Activated CD4-positive, CD25-positive, alpha-beta regulatory T cell treated with anti-CD3 and anti-CD28 coated beads, Interleukin-2, amount 50 U/mL, for 72 hours (primary cell): ENCODE data around the gene VPS16.
"Not testable (repeated sequence)": the region's sequence is repeated elsewhere in the genome, so short reads cannot be mapped to it uniquely, and the experiment has no call there.

Source experiments
- DNase-seq: peaks from one replicate; pipeline ENCODE4 v3.0.0; 2021

Gene VPS16

DNA sequence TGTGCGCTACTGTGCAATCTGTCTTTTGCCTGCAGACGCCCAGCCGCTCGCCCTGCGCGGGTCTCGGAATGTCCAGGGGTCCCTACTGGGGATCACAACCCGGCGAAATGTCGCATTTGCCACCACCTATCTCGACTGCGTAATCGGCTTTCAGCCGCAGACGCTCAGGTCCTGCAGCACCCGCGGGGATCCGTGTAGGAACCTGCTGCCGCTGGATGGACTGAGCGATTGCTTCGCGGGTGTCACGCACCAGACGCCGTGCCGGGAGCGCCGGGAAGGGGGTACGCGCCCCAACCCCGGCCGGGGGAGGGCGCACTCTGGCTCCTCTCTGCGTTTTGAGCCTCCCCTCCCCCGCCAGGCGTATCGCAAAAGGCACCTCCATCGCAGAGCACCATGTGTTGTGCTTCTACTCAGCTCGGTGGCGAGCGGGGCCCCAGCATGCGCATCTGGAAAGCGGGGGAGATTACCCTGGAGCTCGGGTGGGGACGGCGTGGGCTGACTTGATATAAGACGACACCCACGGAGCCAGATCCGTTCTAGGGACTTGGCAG, 32.0 kb downstream of the VPS16 start:
- peak; percentile 75 for DNase-seq

DNA sequence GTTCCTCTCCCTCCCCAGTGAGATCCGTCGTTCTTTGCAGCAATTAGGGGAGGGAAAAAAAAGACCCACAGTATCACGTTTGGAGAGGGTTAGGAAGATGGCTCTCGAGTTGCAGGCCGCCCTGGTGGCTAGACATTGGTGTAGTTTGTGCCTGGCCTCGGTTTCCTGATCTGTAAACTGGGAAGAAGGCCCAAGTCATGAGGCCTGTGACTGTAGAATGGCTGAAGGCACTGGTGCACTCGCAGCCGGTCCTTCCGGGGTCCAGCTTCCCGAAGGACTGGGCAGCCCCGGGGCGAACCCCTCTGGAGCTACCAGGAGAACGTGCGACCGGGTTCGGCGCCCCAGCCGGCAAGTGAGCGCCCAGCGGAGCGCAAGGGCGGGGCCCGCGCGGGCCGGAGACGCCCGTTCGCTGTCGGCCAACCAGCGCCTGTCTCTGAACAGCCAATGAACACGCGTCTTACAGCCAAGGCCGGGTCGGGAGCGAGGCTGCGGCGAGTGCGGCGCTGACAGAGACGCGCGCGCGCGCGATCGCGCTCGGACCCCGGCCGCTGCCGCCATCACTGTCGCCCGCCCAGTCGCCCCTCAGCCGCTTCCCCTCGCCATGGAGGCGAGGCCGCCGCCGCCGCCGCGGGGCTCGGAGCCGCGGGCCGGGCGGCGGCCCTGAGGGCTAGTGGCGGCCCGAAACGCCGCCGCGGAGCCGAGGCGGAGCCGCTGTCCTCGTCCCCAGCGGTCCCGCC, 32.6 kb downstream of the VPS16 start, which contains the start of gene PTPRA:
Gene PTPRA (plus strand): TSS at position 472 of the 737 bp plus-strand sequence. CDS start 90,797 bp downstream, outside the sequence.
- DNase-seq: peak; percentile 92

DNA sequence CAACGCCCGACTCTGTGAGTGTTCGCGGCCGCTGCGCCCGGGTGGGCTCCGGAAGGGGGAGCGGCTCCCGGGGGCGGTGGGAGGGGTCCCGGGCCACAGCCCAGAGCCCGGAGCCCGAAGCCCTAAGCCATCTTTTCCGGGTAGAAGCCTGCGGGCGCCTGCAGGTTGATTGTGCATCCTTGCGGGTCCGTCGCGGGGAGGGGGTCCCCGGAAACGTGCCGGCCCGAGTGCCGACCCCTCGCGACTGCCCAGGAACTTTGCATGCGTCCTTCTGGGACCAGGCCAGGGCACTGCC, 33.1 kb downstream of the VPS16 start:
- DNase-seq: no peak

DNA sequence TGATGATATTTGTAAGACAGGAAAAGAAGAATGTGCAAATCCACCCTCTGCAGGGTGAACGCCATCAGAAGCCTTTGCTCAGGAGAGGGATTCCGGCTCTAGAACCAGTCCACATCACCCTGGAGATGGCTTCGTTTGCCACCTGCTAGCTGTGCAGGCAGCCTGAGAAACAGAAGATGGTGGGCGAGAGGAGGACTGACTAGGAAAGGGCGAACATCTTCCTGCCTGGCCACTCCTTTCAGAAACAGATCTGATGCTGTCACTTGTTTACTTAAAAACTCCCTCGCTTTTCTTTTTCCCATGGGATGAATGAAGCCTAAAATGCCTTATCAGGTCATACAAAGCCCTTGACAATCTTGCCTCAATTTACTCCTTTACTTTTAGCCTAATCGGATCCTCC, 33.9 kb downstream of the VPS16 start:
- DNase-seq: no peak

DNA sequence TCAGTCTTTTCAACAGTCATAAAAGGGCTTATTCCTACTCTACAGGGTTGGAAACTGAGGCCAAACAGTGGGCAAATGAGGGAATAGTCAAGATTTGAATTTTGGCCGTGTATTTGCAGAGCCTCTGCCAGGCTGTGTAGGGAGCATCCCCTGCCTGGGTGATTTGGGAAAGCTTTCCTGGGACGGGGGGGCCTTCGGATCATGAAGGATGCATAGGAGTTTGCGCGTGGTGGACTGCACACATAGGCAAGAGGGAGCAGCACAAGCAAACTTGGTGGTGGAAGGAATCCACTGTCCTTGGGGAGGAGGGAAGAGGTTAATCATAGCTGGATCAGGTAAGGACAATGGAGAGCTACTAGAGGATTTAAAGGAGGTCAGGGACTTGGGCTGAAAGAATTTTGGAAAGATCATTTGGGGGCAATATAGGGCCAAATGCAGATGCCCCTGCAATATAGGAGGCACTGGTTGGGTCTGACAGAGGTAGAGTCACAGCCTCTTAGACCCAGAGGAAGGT, 35.2 kb downstream of the VPS16 start:
- DNase-seq: no peak

- DNase-seq: no peak
Measured at GRCh38 chr20:2878515-2878914, 38.0 kb downstream of the VPS16 start.

DNA sequence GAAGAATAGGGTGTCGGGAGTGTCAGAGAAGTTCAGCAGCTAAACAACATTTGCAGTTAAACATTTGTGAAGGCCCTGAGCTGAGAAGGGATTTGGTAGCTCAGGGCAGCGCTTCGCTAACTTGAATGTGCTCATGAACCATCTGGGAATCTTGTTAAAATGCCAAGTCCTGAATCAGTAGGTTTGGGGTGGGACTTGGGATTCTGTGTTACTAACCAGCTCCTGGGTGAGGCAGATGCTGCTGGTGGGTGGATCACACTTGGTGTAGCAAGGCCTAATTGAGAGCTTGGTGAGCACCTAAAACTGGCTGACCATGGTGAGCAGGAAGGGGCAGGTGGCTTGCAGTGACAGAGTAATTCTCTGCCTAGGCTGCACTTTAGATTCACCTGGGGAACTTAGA, 38.6 kb downstream of the VPS16 start:
- DNase-seq: no peak

DNA sequence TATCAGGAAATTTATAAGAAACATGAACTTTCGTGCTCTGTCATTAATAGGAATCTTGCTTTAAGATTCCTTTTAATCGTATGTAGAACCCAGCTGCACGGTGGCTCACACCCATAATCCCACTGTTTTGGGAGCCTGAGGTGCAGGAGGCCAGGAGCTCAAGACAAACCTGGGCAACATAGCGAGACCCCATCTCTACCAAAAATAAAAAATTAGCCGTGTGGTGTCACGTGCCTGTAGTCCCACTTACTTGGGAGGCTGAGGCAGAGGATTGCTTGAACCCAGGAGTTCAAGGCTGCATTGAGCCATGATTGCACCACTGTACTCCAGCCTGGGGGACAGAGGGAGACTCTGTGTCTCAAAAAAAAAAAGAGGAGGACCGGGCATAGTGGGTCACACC, 40.1 kb downstream of the VPS16 start:
- no peak for DNase-seq

- DNase-seq: no peak
Measured at GRCh38 chr20:2883726-2884637, 43.4 kb downstream of the VPS16 start.

DNA sequence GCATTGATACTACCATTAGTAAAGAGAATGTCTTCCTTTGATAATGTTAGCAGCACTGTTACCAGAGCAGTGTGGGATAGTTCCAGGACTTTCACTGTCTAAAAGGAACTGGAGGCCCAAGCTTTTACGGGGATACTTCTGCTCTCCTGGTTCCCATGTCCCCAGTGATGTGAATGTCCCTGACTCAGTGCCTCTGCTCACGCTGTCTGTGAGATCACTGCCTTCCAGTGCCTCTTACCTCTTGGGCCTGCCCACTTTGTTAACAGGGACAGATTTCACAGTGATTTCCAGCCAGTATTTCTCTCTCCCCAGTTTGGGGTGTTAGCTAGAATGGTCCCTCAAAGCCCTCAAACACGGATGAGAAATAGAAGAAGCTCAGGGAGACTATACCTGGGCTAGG, 47.2 kb downstream of the VPS16 start:
- DNase-seq: no peak

DNA sequence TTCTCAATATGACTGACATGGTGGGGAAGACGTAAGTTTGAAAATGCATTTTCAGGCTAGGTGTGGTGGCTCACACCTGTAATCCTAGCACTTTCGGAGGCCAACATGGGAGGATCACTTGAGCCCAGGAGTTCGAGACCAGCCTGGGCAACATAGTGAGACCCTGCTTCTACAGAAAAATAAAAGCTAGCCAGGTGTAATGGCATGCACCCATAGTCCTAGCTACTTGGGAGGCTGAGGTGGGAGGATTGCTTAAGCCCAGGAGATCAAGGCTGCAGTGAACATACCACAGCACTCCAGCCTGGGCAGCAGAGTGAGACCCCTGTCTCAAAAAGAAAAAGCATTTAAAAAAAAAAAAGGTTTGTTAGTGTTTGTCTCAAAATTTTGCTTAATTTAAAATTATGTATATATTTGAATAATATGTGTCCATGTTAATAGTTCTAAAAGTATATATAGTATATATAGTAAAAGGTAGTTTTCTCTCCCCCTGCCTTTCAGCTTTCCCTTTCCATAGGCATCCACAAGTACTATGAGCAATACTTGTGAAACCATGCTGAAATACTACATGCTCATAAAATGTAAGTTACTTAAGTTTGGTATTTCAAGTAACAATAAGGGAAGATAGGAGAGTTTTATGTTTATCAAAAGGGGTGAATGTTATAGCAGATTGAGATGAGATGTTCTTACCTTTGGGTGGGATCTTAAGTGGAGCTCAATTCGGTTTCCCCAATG, 47.8 kb downstream of the VPS16 start:
- DNase-seq: no peak

DNA sequence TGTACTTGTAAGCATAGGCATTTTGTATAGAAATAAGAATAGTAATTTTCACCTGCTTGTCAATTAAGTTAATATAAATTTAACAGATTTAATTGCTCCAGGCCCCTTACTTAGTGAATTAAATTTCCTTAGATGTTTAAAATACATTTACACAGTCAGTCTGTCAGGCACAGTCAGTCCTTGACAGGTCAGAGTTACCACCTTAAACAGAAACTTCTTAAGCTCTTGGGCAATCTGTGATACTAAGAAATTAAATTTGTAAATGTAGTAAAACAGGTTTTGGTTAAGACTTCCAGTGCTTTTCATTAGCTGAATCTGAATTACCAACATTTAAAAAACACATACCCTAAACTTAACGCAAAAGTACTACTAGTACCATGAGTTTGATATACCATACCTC, 48.7 kb downstream of the VPS16 start:
- DNase-seq: no peak

GRCh38 chr20:2889797-2890196, 49.3 kb downstream of the VPS16 start:
- no peak for DNase-seq

DNA sequence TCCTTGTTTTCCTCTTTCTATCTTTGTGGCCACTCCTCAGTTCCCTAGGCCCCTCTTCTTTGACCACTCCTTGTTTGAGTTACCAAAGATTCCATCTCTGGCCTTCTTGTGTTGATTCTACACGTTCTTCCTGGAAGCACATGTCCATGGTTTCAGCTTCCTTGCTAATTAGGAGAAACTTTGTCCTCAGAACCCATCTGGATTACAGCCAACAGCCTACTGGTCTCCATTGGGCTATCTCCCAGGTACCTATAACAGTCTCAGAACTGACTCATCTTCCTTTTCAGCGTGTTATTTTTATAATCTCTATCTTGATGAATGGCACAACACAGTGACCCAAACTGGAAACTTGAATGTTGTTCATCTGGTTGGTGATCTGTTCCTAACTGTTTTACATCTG, 50.2 kb downstream of the VPS16 start:
- DNase-seq: no peak

GRCh38 chr20:2891343-2891742, 50.8 kb downstream of the VPS16 start:
- DNase-seq: no peak

GRCh38 chr20:2892376-2892775, 51.8 kb downstream of the VPS16 start:
- no peak for DNase-seq

DNA sequence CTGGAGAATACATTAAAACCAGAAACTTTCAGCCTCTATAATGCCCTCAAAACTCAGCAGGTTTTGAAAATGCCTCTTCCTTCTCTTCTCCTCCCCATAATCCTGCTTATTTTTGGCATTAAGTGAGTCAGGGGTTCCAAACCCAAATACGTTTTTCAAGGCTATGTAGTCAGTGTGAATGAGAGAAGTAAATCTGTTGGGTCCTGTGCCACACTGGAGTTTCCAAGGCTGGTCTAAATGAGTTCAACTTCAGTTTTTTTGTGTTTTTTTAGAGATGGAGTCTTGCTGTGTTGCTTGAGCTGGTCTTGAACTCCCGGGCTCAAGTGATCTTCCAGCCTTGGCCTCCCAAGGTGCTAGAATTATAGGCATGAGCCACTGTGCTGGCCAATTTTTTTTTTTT, 53.7 kb downstream of the VPS16 start:
- DNase-seq: no peak

DNA sequence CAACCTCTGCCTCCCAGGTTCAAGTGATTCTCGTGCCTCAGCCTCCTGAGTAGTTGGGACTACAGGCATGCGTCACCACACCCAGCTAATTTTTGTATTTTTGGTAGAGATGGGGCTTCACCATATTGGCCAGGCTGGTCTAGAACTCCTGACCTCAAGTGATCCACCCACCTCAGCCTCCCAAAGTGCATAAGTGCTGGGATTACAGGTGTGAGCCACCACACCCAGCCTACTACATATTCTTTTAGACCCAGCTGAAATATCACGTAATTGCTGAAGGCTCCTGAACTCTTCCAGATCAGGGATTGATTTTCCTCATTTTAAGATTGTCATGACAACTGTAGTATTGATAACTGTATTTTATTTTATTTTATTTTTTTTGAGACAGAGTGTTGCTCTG, 54.6 kb downstream of the VPS16 start:
- DNase-seq: not testable (repeated sequence)

DNA sequence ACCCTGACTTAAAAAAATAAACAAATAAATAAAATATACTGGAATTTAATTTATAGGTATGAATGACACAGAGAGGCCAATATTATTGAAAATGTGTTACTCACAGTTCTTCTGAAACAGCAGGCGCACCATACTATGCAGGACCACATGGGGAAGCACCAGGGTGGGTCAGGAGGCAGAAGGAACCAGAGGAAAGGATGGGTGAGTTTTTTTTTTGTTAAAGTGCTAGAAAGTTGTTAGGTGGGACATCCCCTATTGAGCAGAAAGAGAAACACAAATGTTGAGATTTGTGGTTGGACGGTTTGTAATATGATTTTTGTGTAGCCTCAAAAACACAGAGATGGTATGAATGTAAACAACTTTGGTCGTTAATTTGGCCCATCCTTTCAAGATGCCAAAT, 58.7 kb downstream of the VPS16 start:
- no peak for DNase-seq

DNA sequence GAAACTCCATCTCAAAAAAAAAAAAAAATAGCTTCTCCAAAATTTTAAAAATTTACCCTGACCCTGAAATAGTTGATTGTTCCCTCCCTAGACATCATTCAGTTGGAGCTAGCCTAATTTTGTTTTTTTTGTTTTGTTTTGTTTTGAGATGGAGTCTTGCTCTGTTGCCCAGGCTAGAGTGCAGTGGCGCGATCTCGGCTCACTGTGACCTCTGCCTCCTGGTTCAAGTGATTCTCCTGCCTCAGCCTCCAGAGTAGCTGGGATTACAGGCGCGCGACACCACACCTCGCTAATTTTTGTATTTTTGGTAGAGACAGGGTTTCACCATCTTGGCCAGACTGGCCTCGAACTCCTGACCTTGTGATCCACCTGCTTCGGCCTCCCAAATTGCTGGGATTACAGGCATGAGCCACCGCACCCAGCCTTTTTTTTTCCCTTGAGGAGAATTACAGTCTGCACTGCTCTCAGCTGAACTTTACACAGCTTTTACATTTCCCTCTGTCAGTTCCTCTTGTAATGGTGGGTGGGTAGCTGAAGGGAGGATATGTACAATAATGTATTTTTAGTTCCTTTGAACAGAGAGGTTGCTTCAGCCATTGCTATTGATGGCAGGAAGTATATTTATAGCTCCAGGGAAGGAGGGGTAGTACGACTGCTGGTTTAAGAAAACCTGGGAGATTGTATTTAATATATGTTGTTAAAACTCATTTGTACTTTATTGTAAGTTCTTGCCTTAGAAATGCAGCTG, 60.5 kb downstream of the VPS16 start:
- no peak for DNase-seq

GRCh38 chr20:2902291-2902690, 61.7 kb downstream of the VPS16 start:
- DNase-seq: no peak

- no peak for DNase-seq
Measured at GRCh38 chr20:2902818-2903217, 62.3 kb downstream of the VPS16 start.
